ENCODE measurements around the gene HCLS1. TPM values are rescaled to one million over a fixed set of nuclear protein-coding genes. Genes with fewer than 3 reads are reported as not detected.

The HCLS1 gene
- total RNA-seq, 1 donor from 2014 or later: 0.12 TPM

GRCh38 chr3:121670676-121671075 is 10.0 kb upstream of the HCLS1 start:
- H3K4me3 ChIP-seq (ENCODE audit: low read depth, low read length): no peak overlapping the region
- no peak for DNase-seq (ENCODE audit: low read depth)
- TF ChIP-seq, protein P1, sequence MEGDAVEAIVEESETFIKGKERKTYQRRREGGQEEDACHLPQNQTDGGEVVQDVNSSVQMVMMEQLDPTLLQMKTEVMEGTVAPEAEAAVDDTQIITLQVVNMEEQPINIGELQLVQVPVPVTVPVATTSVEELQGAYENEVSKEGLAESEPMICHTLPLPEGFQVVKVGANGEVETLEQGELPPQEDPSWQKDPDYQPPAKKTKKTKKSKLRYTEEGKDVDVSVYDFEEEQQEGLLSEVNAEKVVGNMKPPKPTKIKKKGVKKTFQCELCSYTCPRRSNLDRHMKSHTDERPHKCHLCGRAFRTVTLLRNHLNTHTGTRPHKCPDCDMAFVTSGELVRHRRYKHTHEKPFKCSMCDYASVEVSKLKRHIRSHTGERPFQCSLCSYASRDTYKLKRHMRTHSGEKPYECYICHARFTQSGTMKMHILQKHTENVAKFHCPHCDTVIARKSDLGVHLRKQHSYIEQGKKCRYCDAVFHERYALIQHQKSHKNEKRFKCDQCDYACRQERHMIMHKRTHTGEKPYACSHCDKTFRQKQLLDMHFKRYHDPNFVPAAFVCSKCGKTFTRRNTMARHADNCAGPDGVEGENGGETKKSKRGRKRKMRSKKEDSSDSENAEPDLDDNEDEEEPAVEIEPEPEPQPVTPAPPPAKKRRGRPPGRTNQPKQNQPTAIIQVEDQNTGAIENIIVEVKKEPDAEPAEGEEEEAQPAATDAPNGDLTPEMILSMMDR (conservative IDR thresholded peaks at IDR 0.05; ENCODE audit: low read depth, low read length): no peak

DNA sequence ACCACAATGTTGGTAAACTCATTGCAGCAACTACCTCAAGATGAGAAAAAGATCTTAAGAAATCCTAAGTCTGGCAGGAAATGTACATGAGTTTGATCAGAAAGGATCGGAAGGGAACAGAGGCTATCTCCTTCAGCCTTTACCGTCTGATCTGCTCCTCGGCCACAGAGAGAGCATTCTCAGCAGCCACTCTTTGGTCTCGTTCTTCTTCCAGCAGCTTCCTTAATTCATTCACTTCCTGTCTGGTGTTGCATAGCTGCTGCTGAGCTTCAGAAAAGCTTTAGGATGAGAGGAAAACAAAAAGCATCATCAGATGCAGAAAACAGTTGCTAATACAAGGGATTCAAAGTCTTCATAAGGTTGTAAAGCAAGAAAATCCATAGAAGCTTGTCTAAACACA is 6.6 kb upstream of the HCLS1 start:
- no peak for DNase-seq (ENCODE audit: low read depth)
- TF ChIP-seq, protein P1 (conservative IDR thresholded peaks at IDR 0.05; ENCODE audit: low read depth, low read length): no peak
- H3K4me3 ChIP-seq (ENCODE audit: low read depth, low read length): no peak overlapping the region

- TF ChIP-seq, protein P1 (conservative IDR thresholded peaks at IDR 0.05; ENCODE audit: low read depth, low read length): no peak
- no peak for DNase-seq (ENCODE audit: low read depth)
- H3K4me3 ChIP-seq (ENCODE audit: low read depth, low read length): no peak overlapping the region
Observed at GRCh38 chr3:121665488-121665887, 4.8 kb upstream of the HCLS1 start.

DNA sequence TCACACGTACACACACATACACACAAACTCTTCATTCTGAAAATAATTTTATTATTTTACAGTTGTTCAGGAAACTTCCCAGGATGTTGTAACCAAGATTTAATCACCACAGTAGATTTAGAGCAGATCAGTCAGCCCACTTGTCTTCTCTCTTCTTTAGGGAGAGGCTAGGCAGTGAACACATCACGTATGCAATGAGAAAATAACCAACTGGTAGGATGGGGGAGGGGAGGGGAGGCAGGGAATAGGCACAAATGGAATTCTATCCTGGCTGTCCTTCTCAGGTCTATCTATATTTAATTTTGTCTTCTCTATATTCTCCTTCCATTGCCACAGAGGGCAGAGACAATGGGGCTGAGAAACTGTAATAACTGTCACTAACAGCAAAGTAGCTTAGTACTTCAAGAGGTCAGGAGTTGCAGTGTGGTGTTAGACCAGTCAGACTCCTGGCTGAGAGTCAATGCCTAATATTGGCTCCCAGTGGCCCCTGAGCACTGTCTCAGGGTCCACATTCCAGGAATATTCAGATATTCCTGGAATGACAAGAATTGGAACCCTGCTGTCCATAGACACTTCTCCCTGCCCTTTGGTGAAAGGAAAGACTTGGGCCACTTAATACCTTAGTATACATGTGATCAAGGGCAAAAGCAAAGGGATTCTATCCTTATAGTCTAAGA is 2.6 kb upstream of the HCLS1 start:
- TF ChIP-seq, protein P1 (conservative IDR thresholded peaks at IDR 0.05; ENCODE audit: low read depth, low read length): no peak
- no peak for DNase-seq (ENCODE audit: low read depth)
- H3K4me3 ChIP-seq (ENCODE audit: low read depth, low read length): no peak overlapping the region

DNA sequence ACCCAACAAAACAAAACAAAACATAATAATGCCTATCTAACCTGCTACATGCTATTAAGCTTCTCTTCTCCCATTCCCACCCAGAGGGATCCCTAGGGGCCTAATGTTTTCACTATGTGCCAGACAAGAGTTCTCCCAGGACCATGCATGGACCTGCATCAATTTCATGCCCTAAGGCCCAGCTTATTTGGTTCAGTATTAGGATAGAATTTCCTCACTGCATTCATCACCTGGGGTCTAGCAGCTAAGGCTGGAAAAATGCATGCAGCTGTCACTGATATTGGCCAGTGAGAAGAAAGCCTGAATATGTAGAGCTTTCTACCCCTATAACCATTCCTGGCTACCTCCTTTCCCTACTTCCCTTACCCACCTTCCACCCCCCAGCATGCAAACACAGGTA is 2.0 kb upstream of the HCLS1 start:
- no peak for DNase-seq (ENCODE audit: low read depth)
- TF ChIP-seq, protein P1 (conservative IDR thresholded peaks at IDR 0.05; ENCODE audit: low read depth, low read length): no peak
- H3K4me3 ChIP-seq (ENCODE audit: low read depth, low read length): no peak overlapping the region

GRCh38 chr3:121661376-121661775 is 673 bp upstream of the HCLS1 start:
- TF ChIP-seq, protein P1 (conservative IDR thresholded peaks at IDR 0.05; ENCODE audit: low read depth, low read length): no peak

DNA sequence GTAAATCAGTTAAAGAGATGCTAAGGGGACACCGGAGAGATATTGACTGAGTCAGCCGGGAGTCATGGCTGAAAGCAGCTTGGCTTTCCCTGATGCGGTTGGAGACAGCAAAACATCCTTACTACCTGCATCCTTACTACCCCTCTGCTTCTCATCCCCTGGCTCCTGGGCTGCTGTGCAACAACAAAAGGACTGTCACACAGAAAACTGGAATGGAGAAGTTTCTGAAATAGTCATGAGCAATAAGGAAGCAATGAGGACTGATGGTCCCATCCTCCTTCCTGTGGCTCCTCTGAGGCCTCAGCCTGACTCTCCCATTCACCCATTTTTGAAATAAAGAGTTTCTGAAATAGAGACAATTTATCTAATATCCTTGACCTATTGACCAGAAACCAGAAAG is 1.1 kb downstream of the HCLS1 start:
- H3K4me3 ChIP-seq (ENCODE audit: low read depth, low read length): no peak overlapping the region
- no peak for DNase-seq (ENCODE audit: low read depth)
- TF ChIP-seq, protein P1 (conservative IDR thresholded peaks at IDR 0.05; ENCODE audit: low read depth, low read length): no peak

More at GRCh38 chr3:121661376-121661775, 673 bp upstream of the HCLS1 start:
- H3K4me3 ChIP-seq (ENCODE audit: low read depth, low read length): no peak overlapping the region
- DNase-seq (ENCODE audit: low read depth): no peak
